ENCODE data around the gene CRKL. TPM values are rescaled to one million over a fixed set of nuclear protein-coding genes. Genes with fewer than 3 reads are reported as not detected.

CRKL gene
- total RNA-seq, 4 donors from 2014 or later = 38.5 to 47.8 (median 42.1) TPM

DNA sequence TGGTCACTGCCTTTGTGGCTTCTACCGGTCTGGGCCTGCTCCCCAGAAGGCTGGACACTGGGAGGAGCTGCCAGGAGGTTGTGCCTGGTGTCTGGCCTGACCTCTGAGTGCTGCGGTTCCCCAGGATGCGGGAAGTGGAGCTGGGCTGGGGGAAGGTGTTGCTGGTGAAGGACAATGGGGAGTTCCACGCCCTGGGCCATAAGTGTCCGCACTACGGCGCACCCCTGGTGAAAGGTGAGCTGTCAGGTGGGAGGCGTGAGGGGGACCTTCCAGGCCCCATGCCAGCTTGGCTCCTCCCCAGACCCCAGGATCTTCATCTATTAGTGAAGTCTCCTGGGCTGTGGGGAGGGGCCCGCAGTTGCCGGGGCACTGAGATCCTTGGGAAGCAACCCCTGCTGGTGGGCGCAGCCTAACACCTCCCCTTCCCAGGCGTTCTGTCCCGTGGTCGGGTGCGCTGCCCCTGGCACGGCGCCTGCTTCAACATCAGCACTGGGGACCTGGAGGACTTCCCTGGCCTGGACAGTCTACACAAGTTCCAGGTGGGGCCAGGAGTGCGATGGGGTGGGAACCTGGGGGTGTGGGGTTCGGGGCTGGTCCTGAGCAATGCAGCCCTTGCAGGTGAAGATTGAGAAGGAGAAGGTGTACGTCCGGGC, 56.6 kb downstream of the CRKL start:
- H3K9me3 ChIP-seq = no peaks in the 10 kb centered on the region
- no peak for DNase-seq
- TF ChIP-seq, protein P1, sequence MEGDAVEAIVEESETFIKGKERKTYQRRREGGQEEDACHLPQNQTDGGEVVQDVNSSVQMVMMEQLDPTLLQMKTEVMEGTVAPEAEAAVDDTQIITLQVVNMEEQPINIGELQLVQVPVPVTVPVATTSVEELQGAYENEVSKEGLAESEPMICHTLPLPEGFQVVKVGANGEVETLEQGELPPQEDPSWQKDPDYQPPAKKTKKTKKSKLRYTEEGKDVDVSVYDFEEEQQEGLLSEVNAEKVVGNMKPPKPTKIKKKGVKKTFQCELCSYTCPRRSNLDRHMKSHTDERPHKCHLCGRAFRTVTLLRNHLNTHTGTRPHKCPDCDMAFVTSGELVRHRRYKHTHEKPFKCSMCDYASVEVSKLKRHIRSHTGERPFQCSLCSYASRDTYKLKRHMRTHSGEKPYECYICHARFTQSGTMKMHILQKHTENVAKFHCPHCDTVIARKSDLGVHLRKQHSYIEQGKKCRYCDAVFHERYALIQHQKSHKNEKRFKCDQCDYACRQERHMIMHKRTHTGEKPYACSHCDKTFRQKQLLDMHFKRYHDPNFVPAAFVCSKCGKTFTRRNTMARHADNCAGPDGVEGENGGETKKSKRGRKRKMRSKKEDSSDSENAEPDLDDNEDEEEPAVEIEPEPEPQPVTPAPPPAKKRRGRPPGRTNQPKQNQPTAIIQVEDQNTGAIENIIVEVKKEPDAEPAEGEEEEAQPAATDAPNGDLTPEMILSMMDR (IDR thresholded peaks at IDR 0.05) = no peak
- no peak for TF ChIP-seq POLR2A (IDR thresholded peaks at IDR 0.05)
- intact Hi-C loops (cut with DNase I) = no loop called here
- H3K27ac ChIP-seq = no peak overlapping the region
- no peak overlapping the region for H3K4me3 ChIP-seq (replicated peaks in 1 of 3)
- WGBS, 2 donors = 55 to 69% methylated on average over 11 to 12 of the region's 21 CpGs
- H3K4me1 ChIP-seq = no peaks in the 10 kb centered on the region
- H3K36me3 ChIP-seq = no peaks in the 10 kb centered on the region
- no peaks in the 10 kb centered on the region for H3K27me3 ChIP-seq

DNA sequence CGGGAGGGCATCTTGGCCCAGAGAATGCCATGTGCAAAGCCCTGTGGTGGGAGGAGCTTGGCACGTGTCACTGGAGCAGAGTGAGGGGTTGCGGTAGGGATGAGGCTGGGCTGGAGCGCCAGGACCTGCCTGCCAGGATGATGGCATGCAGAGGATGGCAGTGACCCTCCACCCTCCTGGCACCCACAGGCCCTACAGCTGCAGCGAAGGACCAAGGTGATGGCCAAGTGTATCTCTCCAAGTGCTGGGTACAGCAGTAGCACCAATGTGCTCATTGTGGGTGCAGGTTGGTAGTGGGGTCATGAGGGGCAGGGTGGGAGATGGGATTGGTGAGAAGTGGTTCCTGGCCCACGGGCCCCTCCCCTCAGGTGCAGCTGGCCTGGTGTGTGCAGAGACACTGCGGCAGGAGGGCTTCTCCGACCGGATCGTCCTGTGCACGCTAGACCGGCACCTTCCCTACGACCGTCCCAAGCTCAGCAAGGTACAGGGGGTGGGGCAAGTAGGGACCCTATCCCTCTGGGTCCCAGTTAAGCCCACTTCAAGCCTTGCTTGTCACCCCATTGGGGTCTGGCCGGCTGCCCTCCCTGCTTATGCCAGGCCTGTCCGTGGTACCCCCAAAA, 57.2 kb downstream of the CRKL start:
- H3K27ac ChIP-seq = no peak overlapping the region
- DNase-seq = no peak
- 64 to 65% methylated on average over 7 to 16 of the region's 16 CpGs for WGBS, 2 donors
- TF ChIP-seq, protein P1 (IDR thresholded peaks at IDR 0.05) = no peak
- TF ChIP-seq POLR2A (IDR thresholded peaks at IDR 0.05) = no peak
- peaks cover 0 to under 1% of the 10 kb centered on the region in 2 donors for H3K4me1 ChIP-seq
- intact Hi-C loops (cut with DNase I) = no loop called here
- H3K36me3 ChIP-seq = no peaks in the 10 kb centered on the region
- H3K9me3 ChIP-seq = no peaks in the 10 kb centered on the region
- H3K4me3 ChIP-seq (replicated peaks in 1 of 3) = no peak overlapping the region
- H3K27me3 ChIP-seq = no peaks in the 10 kb centered on the region

DNA sequence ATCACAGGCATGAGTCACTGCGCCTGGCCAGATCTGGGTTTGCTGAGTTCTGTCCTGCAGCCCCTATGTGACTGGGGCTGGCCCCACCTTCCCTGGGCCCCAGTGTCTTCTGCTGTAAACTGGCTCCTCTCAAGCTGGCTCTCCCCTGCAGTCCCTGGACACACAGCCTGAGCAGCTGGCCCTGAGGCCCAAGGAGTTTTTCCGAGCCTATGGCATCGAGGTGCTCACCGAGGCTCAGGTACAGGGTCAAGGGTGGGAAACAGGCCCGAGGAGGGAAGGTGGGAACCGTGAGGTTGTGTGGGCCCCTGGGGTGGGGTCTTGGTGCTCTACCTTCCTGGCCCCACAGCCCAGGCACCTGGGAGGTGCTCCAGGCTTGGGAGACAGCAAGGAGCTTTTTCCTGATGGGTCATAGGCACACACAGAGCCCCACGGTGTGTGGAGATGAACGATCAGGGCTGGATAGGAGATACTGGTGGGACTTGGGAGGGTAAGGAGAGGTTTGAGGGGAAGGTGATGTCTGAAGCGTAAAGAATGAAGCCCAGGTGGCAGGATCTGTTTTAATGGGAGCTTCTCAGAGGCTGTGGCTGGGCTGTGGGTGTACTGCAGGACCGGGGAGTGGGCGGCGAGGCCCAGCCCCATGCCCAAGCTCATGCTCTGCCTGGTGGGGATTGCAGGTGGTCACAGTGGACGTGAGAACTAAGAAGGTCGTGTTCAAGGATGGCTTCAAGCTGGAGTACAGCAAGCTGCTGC, 58.5 kb downstream of the CRKL start:
- Histone ChIP-seq H3K27me3 (no peaks in the 10 kb centered on the region), H3K36me3 (no peaks in the 10 kb centered on the region), H3K4me3 (replicated peaks in 1 of 3) (no peak overlapping the region), H3K9me3 (no peaks in the 10 kb centered on the region), H3K27ac (no peak overlapping the region), H3K4me1 (peaks cover 8% of the 10 kb centered on the region in 2 donors)
- DNase-seq = no peak
- intact Hi-C loops (cut with DNase I) = no loop called here
- TF ChIP-seq POLR2A (IDR thresholded peaks at IDR 0.05) = no peak
- TF ChIP-seq, protein P1 (IDR thresholded peaks at IDR 0.05) = no peak
- WGBS, 2 donors = 81 to 88% methylated on average over 9 to 13 of the region's 14 CpGs

DNA sequence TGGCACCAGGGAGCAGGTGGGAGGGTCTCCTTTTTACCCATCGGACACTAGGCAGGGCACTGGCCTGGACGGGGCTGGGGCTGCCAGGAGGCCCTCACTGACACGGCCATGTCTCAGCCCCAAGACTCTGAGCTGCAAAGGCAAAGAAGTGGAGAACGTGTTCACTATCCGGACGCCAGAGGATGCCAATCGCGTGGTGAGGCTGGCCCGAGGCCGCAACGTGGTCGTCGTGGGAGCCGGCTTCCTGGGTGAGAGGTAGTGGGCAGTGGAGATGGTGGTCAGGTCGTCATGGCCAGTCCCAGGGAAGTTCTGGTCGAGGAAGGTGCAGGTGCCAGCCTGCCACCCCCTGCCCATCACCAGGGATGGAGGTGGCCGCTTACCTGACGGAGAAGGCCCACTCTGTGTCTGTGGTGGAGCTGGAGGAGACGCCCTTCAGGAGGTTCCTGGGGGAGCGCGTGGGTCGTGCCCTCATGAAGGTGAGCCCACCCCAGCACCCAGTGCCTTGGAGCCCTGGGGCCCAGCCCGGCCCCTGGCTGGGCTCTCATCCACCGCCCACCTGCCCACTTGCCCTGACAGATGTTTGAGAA, 59.2 kb downstream of the CRKL start:
- TF ChIP-seq, protein P1 (IDR thresholded peaks at IDR 0.05) = no peak
- no peak for TF ChIP-seq POLR2A (IDR thresholded peaks at IDR 0.05)
- Histone ChIP-seq H3K27ac (no peak overlapping the region), H3K27me3 (no peaks in the 10 kb centered on the region), H3K4me3 (replicated peaks in 1 of 3) (no peak overlapping the region), H3K9me3 (no peaks in the 10 kb centered on the region), H3K36me3 (no peaks in the 10 kb centered on the region), H3K4me1 (peaks cover 13 to 14% of the 10 kb centered on the region in 2 donors)
- no peak for DNase-seq
- intact Hi-C loops (cut with DNase I) = no loop called here
- 81 to 85% methylated on average over 18 to 24 of the region's 24 CpGs for WGBS, 2 donors
